NCI-H526 treated with DMSO at 0.1 percent for 48 hours (cell line): ENCODE measurements around the gene FRMD7.
"Not testable (repeated sequence)": the region's sequence is repeated elsewhere in the genome, so short reads cannot be mapped to it uniquely, and the experiment has no call there.

Experiments used
- DNase-seq: peaks from one replicate; lab custom pipeline; 2025; lab: John Stamatoyannopoulos, UW

Gene FRMD7

GRCh38 chrX:132092439-132093065 is 35.3 kb downstream of the FRMD7 start:
- peak; percentile 57 for DNase-seq

- DNase-seq: no peak
These were observed 37.2 kb downstream of the FRMD7 start for GRCh38 chrX:132090403-132091159.

- DNase-seq: no peak
These were observed 39.0 kb downstream of the FRMD7 start for GRCh38 chrX:132088864-132089263.

GRCh38 chrX:132086672-132087071 is 41.1 kb downstream of the FRMD7 start:
- no peak for DNase-seq

- DNase-seq: no peak
These were observed 42.0 kb downstream of the FRMD7 start for GRCh38 chrX:132085786-132086185.

- DNase-seq: no peak
These were observed 49.9 kb downstream of the FRMD7 start for GRCh38 chrX:132077912-132078311.

GRCh38 chrX:132077414-132077813 is 50.4 kb downstream of the FRMD7 start:
- no peak for DNase-seq

GRCh38 chrX:132071254-132071653 is 56.6 kb downstream of the FRMD7 start:
- DNase-seq: no peak

GRCh38 chrX:132068405-132068804 is 59.4 kb downstream of the FRMD7 start:
- DNase-seq: no peak

- no peak for DNase-seq
These were observed 64.0 kb downstream of the FRMD7 start for GRCh38 chrX:132063862-132064261.

- DNase-seq: no peak
These were observed 64.5 kb downstream of the FRMD7 start for GRCh38 chrX:132063334-132063733.

- DNase-seq: peak; percentile 22
These were observed 67.8 kb downstream of the FRMD7 start for GRCh38 chrX:132059973-132060540.

GRCh38 chrX:132058975-132059374 is 68.8 kb downstream of the FRMD7 start:
- DNase-seq: no peak

GRCh38 chrX:132058050-132058449 is 69.8 kb downstream of the FRMD7 start:
- no peak for DNase-seq

- DNase-seq: not testable (repeated sequence)
These were observed 76.0 kb downstream of the FRMD7 start for GRCh38 chrX:132051778-132052177.

- DNase-seq: no peak
These were observed 81.3 kb downstream of the FRMD7 start for GRCh38 chrX:132046533-132046932.

GRCh38 chrX:132045456-132045855 is 82.4 kb downstream of the FRMD7 start:
- no peak for DNase-seq

GRCh38 chrX:132044953-132045352 is 82.9 kb downstream of the FRMD7 start:
- DNase-seq: no peak

- no peak for DNase-seq
These were observed 83.8 kb downstream of the FRMD7 start for GRCh38 chrX:132043977-132044376.

GRCh38 chrX:132041015-132041414 is 86.8 kb downstream of the FRMD7 start:
- no peak for DNase-seq

- DNase-seq: no peak
These were observed 87.8 kb downstream of the FRMD7 start for GRCh38 chrX:132040066-132040465.

- no peak for DNase-seq
These were observed 90.3 kb downstream of the FRMD7 start for GRCh38 chrX:132037479-132037993.

GRCh38 chrX:132034648-132035047 is 93.2 kb downstream of the FRMD7 start:
- DNase-seq: no peak
